ENCODE measurements around the gene MBTPS2. TPM values are rescaled to one million over a fixed set of nuclear protein-coding genes. Genes with fewer than 3 reads are reported as not detected.
"Not testable (repeated sequence)": the region's sequence is repeated elsewhere in the genome, so short reads cannot be mapped to it uniquely, and the experiment has no call there.

Gene MBTPS2
- total RNA-seq, 1 donor from 2014 or later, result 21.0 TPM

DNA sequence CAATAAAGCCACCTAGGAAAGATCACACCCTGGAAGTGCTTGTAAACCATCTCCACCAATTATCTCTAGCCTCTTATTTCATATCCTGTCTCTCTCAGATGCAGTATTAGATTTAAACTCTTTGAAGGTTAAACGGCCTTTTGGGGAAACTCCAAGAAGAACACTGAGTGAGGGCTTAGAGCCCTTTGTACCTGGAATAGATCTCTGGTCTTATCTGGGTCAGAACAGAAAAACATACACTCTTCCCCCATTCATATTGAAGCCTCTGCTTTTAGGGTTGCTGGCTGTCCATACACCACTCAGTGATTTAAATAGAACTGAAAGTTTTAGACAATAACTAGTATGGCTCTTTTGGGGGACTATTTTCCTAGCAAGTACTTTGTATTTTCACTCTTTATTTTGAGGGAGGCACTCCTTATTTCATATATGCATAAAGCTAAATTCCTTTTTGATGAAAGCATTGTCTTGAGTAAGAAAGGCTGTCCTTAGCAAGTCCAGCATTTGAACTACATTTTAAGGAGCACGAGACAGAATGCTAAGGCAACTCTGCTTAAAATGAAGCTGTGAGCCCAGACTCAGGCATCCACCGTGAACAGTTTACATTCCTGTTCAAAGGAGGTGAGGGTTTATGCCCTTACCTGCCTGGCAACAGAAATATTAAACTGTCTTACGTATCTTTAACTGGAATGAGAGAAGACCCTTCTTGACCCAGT lies 33.8 kb downstream of the MBTPS2 start:
- Mint-ChIP-seq H3K9me3 (ENCODE audit: low read depth) (no peaks in the 10 kb centered on the region), H3K27ac (ENCODE audit: unreplicated experiment) (peak overlapping the region; percentile 80), H3K4me1 (ENCODE audit: low read depth) (peaks cover 61% of the 10 kb centered on the region), H3K36me3 (ENCODE audit: low read depth) (no peaks in the 10 kb centered on the region), H3K27me3 (ENCODE audit: low read depth) (no peaks in the 10 kb centered on the region), H3K4me3 (ENCODE audit: unreplicated experiment) (no peak overlapping the region)
- TF ChIP-seq, protein P1, sequence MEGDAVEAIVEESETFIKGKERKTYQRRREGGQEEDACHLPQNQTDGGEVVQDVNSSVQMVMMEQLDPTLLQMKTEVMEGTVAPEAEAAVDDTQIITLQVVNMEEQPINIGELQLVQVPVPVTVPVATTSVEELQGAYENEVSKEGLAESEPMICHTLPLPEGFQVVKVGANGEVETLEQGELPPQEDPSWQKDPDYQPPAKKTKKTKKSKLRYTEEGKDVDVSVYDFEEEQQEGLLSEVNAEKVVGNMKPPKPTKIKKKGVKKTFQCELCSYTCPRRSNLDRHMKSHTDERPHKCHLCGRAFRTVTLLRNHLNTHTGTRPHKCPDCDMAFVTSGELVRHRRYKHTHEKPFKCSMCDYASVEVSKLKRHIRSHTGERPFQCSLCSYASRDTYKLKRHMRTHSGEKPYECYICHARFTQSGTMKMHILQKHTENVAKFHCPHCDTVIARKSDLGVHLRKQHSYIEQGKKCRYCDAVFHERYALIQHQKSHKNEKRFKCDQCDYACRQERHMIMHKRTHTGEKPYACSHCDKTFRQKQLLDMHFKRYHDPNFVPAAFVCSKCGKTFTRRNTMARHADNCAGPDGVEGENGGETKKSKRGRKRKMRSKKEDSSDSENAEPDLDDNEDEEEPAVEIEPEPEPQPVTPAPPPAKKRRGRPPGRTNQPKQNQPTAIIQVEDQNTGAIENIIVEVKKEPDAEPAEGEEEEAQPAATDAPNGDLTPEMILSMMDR (IDR thresholded peaks at IDR 0.05), result no peak
- DNase-seq (ENCODE audit: low spot score), result no peak

DNA sequence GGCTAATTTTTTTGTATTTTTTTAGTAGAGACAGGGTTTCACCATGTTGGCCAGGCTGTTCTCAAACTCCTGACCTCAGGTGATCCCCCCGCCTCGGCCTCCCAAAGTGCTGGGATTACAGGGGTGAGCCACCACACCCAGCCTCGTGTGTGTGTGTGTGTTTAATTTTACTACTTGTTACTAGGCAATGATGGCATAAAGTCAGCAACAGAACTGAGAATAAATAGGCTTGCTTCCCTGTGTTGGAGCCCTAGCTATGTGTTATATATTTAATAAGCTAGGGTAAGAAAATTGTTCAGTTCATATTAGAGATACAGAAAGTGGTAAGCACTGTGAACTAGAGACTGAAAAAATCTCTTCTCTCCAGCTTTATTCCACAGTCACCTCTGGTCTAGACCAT lies 34.8 kb downstream of the MBTPS2 start:
- Mint-ChIP-seq H3K27ac (ENCODE audit: unreplicated experiment) (peak overlapping the region; percentile 45), H3K4me1 (ENCODE audit: low read depth) (peaks cover 61% of the 10 kb centered on the region)
- not testable (repeated sequence) for H3K27me3 Mint-ChIP-seq (ENCODE audit: low read depth); H3K36me3 Mint-ChIP-seq (ENCODE audit: low read depth); H3K9me3 Mint-ChIP-seq (ENCODE audit: low read depth); DNase-seq (ENCODE audit: low spot score); H3K4me3 Mint-ChIP-seq (ENCODE audit: unreplicated experiment)

DNA sequence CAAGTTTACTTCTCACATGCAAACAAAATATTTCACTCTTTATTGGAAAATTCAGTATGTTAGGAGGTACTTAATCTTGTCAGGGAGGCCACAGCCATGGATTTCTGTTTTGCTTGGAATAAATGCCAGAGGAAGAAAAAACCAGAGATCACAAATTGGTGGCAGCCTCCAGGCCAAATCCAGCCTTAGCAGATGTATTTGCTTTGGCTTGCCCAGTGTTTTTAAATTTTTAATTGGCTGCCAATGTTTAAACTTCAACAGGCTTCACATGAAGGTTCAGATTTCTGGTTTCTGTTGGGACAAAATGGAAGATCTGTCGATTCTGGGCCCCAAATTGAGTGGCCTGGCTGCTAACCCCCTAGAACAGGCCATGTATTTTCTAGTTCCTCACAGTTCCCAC lies 35.6 kb downstream of the MBTPS2 start:
- Mint-ChIP-seq H3K4me1 (ENCODE audit: low read depth) (peaks cover 57% of the 10 kb centered on the region), H3K36me3 (ENCODE audit: low read depth) (peaks cover 3% of the 10 kb centered on the region), H3K9me3 (ENCODE audit: low read depth) (no peaks in the 10 kb centered on the region), H3K27ac (ENCODE audit: unreplicated experiment) (peak overlapping the region; percentile 80), H3K4me3 (ENCODE audit: unreplicated experiment) (no peak overlapping the region), H3K27me3 (ENCODE audit: low read depth) (no peaks in the 10 kb centered on the region)
- no peak for DNase-seq (ENCODE audit: low spot score)
- TF ChIP-seq, protein P1 (IDR thresholded peaks at IDR 0.05), result no peak

DNA sequence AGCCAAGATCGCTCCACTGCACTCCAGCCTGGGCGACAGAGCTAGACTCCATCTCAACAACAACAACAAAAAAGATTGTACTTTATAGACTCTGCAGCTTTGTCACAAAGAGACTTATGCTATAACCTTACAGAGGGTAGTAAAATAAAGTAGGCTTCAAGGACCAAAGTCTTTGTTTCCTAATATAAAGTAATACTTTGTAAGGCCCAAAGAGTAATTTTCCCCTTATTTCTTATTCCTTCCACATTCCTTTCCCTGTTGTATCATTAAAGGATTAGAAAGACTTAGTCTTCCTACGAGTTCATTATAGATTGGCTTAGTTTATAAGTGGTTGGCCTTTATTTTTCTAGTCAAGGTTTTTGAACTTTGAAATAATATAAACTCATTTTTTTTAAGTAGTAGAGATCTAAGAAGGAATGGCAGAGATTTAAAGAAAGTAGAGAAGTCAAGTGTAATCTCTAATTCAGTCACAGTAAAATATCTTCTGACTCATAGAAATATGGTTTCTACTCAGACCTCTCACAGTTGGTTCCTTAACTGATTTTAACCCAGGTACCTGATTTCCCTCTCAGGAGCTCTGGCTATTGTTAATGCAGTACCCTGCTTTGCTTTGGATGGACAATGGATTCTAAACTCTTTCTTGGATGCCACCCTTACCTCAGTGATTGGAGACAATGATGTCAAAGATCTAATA lies 42.6 kb downstream of the MBTPS2 start:
- no peaks in the 10 kb centered on the region for H3K27me3 Mint-ChIP-seq (ENCODE audit: low read depth)
- peaks cover 35% of the 10 kb centered on the region for H3K4me1 Mint-ChIP-seq (ENCODE audit: low read depth)
- no peak for DNase-seq (ENCODE audit: low spot score)
- no peak overlapping the region for H3K4me3 Mint-ChIP-seq (ENCODE audit: unreplicated experiment)
- peaks cover 3% of the 10 kb centered on the region for H3K36me3 Mint-ChIP-seq (ENCODE audit: low read depth)
- TF ChIP-seq, protein P1 (IDR thresholded peaks at IDR 0.05), result no peak
- no peak overlapping the region for H3K27ac Mint-ChIP-seq (ENCODE audit: unreplicated experiment)
- H3K9me3 Mint-ChIP-seq (ENCODE audit: low read depth), result no peaks in the 10 kb centered on the region

DNA sequence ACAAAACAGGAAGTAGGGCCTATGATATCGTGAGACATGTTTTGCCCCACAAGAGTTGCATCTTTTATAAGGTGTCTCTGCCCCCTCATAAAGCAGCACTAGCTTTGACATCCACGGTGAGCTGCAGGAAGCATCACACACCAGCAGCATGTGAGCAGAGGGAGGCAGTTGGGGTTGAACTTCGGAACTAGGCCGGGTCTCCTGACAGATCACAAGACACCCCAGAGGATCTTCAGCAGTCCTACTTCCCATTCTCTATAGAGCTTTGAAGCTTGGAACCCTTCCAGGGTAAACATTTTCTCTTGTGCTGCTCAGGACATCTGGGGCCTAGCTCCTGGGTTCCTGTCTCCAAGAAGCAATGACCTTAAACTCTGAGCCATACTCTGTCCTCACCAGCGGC lies 43.8 kb downstream of the MBTPS2 start:
- no peak overlapping the region for H3K4me3 Mint-ChIP-seq (ENCODE audit: unreplicated experiment)
- H3K4me1 Mint-ChIP-seq (ENCODE audit: low read depth), result peaks cover 38% of the 10 kb centered on the region
- H3K36me3 Mint-ChIP-seq (ENCODE audit: low read depth), result peaks cover 3% of the 10 kb centered on the region
- DNase-seq (ENCODE audit: low spot score), result no peak
- H3K9me3 Mint-ChIP-seq (ENCODE audit: low read depth), result no peaks in the 10 kb centered on the region
- no peaks in the 10 kb centered on the region for H3K27me3 Mint-ChIP-seq (ENCODE audit: low read depth)
- peak overlapping the region; percentile 77 for H3K27ac Mint-ChIP-seq (ENCODE audit: unreplicated experiment)
- TF ChIP-seq, protein P1 (IDR thresholded peaks at IDR 0.05), result no peak
